HepG2 (cell line): Measurements from ENCODE around the gene WNK1. TPM values are rescaled to one million over a fixed set of nuclear protein-coding genes. Genes with fewer than 3 reads are reported as not detected.

Source experiments
- AGO2 ChIP-seq: fragments of 200-400 bp; formaldehyde crosslinking; optimal IDR thresholded peaks from 2 replicates; pipeline ENCODE3; 2017; ENCODE audit warnings: mild to moderate bottlenecking, low read depth, low read length, moderate library complexity
- ARNT2 ChIP-seq: sonication (generic); formaldehyde crosslinking; IDR thresholded peaks from 2 replicates; pipeline ENCODE4 v1.8.0; 2022; ENCODE audit warnings: mild to moderate bottlenecking, low read depth, missing genetic modification reagents, moderate library complexity
- DR1 ChIP-seq: sonication (generic); formaldehyde crosslinking; IDR thresholded peaks from 2 replicates; pipeline ENCODE4 v1.8.0; 2021; ENCODE audit warnings: mild to moderate bottlenecking, missing genetic modification reagents, inconsistent platforms
- HOXA5 ChIP-seq: sonication (generic); formaldehyde crosslinking; IDR thresholded peaks from 2 replicates; pipeline ENCODE4 v1.4.0; 2020; ENCODE audit warnings: missing genetic modification reagents
- KDM3A ChIP-seq: IDR thresholded peaks from 2 replicates; pipeline ENCODE4 v1.6.1; 2018; ENCODE audit warnings: low read depth, missing compliant biosample characterization
- KLF15 ChIP-seq: sonication (generic); formaldehyde crosslinking; IDR thresholded peaks from 2 replicates; pipeline ENCODE4 v1.8.1; 2023; ENCODE audit warnings: borderline replicate concordance, mild to moderate bottlenecking, inconsistent platforms, missing genetic modification reagents, mixed read lengths
- POGZ ChIP-seq: sonication (generic); formaldehyde crosslinking; IDR thresholded peaks from 2 replicates; pipeline ENCODE4 v1.4.0; 2020; ENCODE audit warnings: mild to moderate bottlenecking, missing genetic modification reagents
- SKI ChIP-seq: fragments of 450-650 bp; IDR thresholded peaks from one replicate; pipeline ENCODE4 v1.6.1; 2018; ENCODE audit warnings: mild to moderate bottlenecking; ENCODE audit not compliant: partially characterized antibody
- SRSF1 ChIP-seq: fragments of 200-400 bp; formaldehyde crosslinking; optimal IDR thresholded peaks from 2 replicates; pipeline ENCODE3; 2017; ENCODE audit warnings: mild to moderate bottlenecking, low read depth, low read length, moderate library complexity
- TCF12 ChIP-seq, 2 experiments: fragments of 450-650 bp in 1 of 2; sonication (generic) in 1 of 2; formaldehyde crosslinking in 1 of 2; IDR thresholded peaks; 2 replicates each; pipeline versions ENCODE4 v1.6.1 to v1.8.0; 2017 to 2022; ENCODE audit warnings: antibody characterized with exemption in 1 of 2, mild to moderate bottlenecking in 1 of 2, missing genetic modification reagents in 1 of 2, moderate library complexity in 1 of 2
- TFDP1 ChIP-seq: IDR thresholded peaks from 2 replicates; pipeline ENCODE4 v1.6.1; 2016; ENCODE audit warnings: missing compliant biosample characterization, missing genetic modification reagents, borderline replicate concordance
- ZBTB8A ChIP-seq: sonication (generic); formaldehyde crosslinking; IDR thresholded peaks from 2 replicates; pipeline ENCODE4 v1.4.0; 2020; ENCODE audit warnings: mild to moderate bottlenecking, low read depth, missing genetic modification reagents, borderline replicate concordance
- ZNF142 ChIP-seq: sonication (generic); formaldehyde crosslinking; IDR thresholded peaks from 2 replicates; pipeline ENCODE4 v1.4.0; 2020; ENCODE audit warnings: missing genetic modification reagents
- ZNF235 ChIP-seq: sonication (generic); formaldehyde crosslinking; IDR thresholded peaks from 2 replicates; pipeline ENCODE4 v1.8.1; 2023; ENCODE audit warnings: mild to moderate bottlenecking, missing genetic modification reagents, borderline replicate concordance
- ZNF780A ChIP-seq: sonication (generic); formaldehyde crosslinking; IDR thresholded peaks from 2 replicates; pipeline ENCODE4 v1.8.0; 2022; ENCODE audit warnings: mild to moderate bottlenecking, missing genetic modification reagents, moderate library complexity
- ZNF788 ChIP-seq: sonication (generic); formaldehyde crosslinking; IDR thresholded peaks from 2 replicates; pipeline ENCODE4 v1.5.0; 2020; ENCODE audit warnings: mild to moderate bottlenecking, missing genetic modification reagents, borderline replicate concordance
- ZNF816 ChIP-seq: sonication (generic); formaldehyde crosslinking; IDR thresholded peaks from 2 replicates; pipeline ENCODE4 v1.8.0; 2022; ENCODE audit warnings: missing genetic modification reagents, mild to moderate bottlenecking, borderline replicate concordance
- polyA plus RNA-seq, 8 experiments: library from polyadenylated mRNA; depleted of rRNA in 3 of 8; stranded (reverse) in 7 of 8; unstranded in 1 of 8; fragments of >200 nt; fragmentation: Illumina TruSeq in 4 of 8; extraction: Trizol in 4 of 8; gene quantifications; 2 replicates each; pipeline versions ENCODE4 v1.2.1 to v1.2.3, GENCODE V29; 2011 to 2016; ENCODE audit warnings: low read depth in 4 of 8, missing spikeins in 1 of 8, mixed read lengths in 1 of 8; ENCODE audit not compliant: insufficient read depth in 1 of 8
- total RNA-seq, 5 experiments: library from RNA; depleted of rRNA; stranded (reverse); fragments of >200 nt; fragmentation: Illumina TruSeq; extraction: Trizol; gene quantifications; 2 replicates each; pipeline ENCODE4 v1.2.3, GENCODE V29; 2016; ENCODE audit warnings: low read depth in 1 of 5

The WNK1 gene
- total and polyA plus RNA-seq, 2 of the 13 experiments (the other 11 are each of a cell fraction or from before 2014, with no cell fraction given), result 31.1 to 54.8 TPM

- no peak for TF ChIP-seq KDM3A (CRISPR knock-in tag)
- peak; percentile 47; the same call in 1 of the 2 replicates for TF ChIP-seq ARNT2 (CRISPR knock-in tag)
- TF ChIP-seq ZBTB8A (CRISPR knock-in tag), result 0 out of 2 replicates have a peak, but pooled peaks have one; percentile 38
- 0 out of 2 replicates have a peak, but pooled peaks have one; percentile 60 for TF ChIP-seq ZNF816 (CRISPR knock-in tag)
- TF ChIP-seq TFDP1 (CRISPR knock-in tag), result no peak
- TF ChIP-seq ZNF142 (CRISPR knock-in tag), result peak; percentile 24; the same call in 1 of the 2 replicates
- TF ChIP-seq SRSF1, result no peak
- peak; percentile 30; the same call in 1 of the 2 replicates for TF ChIP-seq ZNF235
- TF ChIP-seq ZNF788 (CRISPR knock-in tag), result no peak
- TF ChIP-seq SKI, result peak; percentile 36
- TF ChIP-seq POGZ (CRISPR knock-in tag), result 0 out of 2 replicates have a peak, but pooled peaks have one; percentile 8
- 0 out of 2 replicates have a peak, but pooled peaks have one; percentile 65 for TF ChIP-seq KLF15 (CRISPR knock-in tag)
- peak; percentile 36; the same call in 1 of the 2 replicates for TF ChIP-seq DR1 (CRISPR knock-in tag)
- TF ChIP-seq AGO2, result peak; percentile 66
- TF ChIP-seq TCF12 (IDR thresholded peaks at IDR 0.05), result no peak
- TF ChIP-seq TCF12 (CRISPR knock-in tag; IDR thresholded peaks at IDR 0.05), result 0 out of 2 replicates have a peak, but pooled peaks have one; percentile 64
- TF ChIP-seq HOXA5 (CRISPR knock-in tag), result peak; percentile 2; the same call in 1 of the 2 replicates
- no peak for TF ChIP-seq ZNF780A
Observed at GRCh38 chr12:752695-753610, 574 bp downstream of the WNK1 start (continued).
